ENCODE data around the gene CCDC142.

The CCDC142 gene, protein sequence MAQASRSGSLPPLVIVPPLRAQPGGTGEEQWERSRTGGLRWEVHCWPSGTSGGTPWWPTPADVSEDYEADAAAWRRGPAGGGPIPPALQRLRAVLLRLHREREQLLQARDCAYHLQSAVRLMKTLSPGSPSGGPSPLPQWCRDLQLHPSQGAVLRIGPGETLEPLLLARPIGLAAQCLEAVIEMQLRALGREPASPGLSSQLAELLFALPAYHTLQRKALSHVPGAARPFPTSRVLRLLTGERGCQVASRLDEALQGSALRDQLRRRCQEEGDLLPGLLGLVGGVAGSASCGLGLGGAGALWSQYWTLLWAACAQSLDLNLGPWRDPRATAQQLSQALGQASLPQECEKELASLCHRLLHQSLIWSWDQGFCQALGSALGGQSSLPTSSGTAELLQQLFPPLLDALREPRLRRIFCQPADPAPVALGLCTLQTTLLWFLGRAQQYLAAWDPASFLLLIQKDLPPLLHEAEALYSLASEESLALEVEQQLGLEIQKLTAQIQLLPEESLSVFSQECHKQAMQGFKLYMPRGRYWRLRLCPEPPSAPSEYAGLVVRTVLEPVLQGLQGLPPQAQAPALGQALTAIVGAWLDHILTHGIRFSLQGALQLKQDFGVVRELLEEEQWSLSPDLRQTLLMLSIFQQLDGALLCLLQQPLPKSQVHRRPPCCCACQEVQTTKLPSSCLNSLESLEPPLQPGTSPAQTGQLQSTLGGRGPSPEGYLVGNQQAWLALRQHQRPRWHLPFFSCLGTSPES

DNA sequence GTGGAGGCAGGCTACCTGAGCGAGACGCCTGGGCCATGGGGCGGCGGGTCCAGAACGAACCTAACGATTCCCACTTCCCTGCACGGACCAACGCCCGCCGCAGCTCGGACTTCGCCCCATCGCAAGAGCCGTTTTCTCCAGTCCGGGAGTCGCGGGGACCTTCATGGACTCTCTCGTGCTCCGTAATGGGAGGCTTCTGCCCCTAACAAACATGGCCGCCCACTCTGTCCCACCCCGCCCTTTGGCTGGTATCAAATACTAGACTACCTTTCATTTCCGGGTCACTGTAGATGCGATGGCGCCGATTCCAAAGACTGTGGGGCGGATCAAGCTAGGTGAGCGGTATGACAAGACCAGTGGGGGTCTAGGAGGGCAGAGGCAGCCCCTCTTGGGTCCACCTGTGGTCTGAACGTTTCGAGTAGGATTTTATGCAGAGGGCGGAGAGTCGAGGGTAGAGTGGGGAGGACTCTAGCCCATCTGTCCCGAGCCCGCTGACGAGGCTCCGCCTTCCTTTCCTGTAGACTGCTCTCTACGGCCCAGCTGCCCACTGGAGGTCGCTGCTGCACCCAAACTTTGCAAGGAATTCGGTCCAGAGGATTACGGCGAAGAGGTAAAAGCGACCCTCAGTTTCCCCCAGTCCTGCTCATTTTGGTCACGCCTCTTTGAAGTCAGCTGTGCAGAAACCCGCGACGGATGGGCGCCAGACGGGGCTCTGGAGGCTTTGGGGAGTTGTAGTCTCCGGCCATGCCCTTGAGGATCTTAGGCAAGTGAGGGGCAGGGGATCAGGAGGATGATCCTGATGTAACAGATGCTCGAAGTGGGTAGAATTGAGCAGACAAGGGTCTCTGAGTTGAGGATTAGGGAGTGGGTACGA, at the start of gene CCDC142, which contains the start of gene TTC31:
Gene CCDC142 (minus strand): TSS at position 198 of the 874 bp plus-strand sequence. CDS start 161 bp downstream, at position 37.
Gene TTC31 (plus strand): TSS at position 281 of the 874 bp plus-strand sequence. CDS start 15 bp downstream, at position 296.
- Mint-ChIP-seq H3K36me3 (ENCODE audit: low read depth) (peaks cover 32% of the 10 kb centered on the region), H3K4me1 (peaks cover 34% of the 10 kb centered on the region), H3K9me3 (no peaks in the 10 kb centered on the region), H3K4me3 (peak within 1 kb of the TSS; percentile 94), H3K27me3 (ENCODE audit: low read depth, poor library complexity) (peaks cover 2% of the 10 kb centered on the region), H3K27ac (peak within 1 kb of the TSS; percentile 91)
- DNase-seq: peak; percentile 92
- TF ChIP-seq, protein P1, sequence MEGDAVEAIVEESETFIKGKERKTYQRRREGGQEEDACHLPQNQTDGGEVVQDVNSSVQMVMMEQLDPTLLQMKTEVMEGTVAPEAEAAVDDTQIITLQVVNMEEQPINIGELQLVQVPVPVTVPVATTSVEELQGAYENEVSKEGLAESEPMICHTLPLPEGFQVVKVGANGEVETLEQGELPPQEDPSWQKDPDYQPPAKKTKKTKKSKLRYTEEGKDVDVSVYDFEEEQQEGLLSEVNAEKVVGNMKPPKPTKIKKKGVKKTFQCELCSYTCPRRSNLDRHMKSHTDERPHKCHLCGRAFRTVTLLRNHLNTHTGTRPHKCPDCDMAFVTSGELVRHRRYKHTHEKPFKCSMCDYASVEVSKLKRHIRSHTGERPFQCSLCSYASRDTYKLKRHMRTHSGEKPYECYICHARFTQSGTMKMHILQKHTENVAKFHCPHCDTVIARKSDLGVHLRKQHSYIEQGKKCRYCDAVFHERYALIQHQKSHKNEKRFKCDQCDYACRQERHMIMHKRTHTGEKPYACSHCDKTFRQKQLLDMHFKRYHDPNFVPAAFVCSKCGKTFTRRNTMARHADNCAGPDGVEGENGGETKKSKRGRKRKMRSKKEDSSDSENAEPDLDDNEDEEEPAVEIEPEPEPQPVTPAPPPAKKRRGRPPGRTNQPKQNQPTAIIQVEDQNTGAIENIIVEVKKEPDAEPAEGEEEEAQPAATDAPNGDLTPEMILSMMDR (IDR thresholded peaks at IDR 0.05): peak; percentile 67

DNA sequence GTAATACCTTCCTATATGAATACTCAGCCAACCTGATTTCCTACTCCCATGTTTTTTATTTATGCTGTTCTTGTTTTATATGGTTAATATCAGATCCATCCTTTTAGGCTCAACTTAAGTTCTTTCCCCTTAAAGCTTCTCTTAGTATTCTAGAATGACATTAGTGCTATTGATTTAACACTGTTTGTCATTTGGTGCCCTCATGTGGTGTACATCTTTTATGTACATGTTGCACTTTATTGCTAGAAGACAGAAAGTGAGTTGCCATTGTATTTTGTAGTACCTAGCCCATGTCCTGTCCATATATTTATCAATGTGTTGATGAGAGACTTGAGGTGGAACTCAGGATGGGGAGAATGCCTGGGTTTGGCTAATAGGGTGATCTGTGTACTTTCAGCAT, 49.4 kb upstream of the CCDC142 start:
- Mint-ChIP-seq H3K4me1 (peaks cover 37% of the 10 kb centered on the region), H3K27me3 (ENCODE audit: low read depth, poor library complexity) (peaks cover under 1% of the 10 kb centered on the region), H3K27ac (no peak overlapping the region), H3K36me3 (ENCODE audit: low read depth) (peaks cover 33% of the 10 kb centered on the region), H3K9me3 (no peaks in the 10 kb centered on the region), H3K4me3 (peak overlapping the region; percentile 26)
- TF ChIP-seq, protein P1 (IDR thresholded peaks at IDR 0.05): no peak
- no peak for DNase-seq

DNA sequence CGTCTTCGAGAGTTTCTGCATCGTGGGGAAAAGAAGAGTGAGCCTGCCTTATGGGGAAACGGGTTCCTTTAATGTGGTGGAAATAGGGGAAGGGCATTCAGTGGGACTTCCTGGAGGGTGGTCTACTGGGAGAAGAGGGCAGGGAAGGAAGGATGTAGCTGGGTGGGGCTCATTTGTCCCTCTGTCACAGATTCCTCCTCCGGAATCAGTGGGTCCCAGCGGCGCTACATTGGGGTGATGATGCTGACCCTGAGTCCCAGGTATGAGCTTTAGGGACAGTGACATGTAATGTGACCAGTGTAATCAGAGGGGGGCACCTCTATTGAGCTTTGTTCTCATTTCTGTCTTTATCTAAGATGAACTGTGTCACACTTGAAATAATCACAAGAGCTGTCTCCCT, 48.9 kb upstream of the CCDC142 start:
- DNase-seq: no peak
- no peak overlapping the region for H3K27ac Mint-ChIP-seq
- peaks cover 38% of the 10 kb centered on the region for H3K4me1 Mint-ChIP-seq
- no peaks in the 10 kb centered on the region for H3K27me3 Mint-ChIP-seq (ENCODE audit: low read depth, poor library complexity)
- peaks cover 39% of the 10 kb centered on the region for H3K36me3 Mint-ChIP-seq (ENCODE audit: low read depth)
- H3K4me3 Mint-ChIP-seq: peak overlapping the region; percentile 26
- H3K9me3 Mint-ChIP-seq: no peaks in the 10 kb centered on the region
- TF ChIP-seq, protein P1 (IDR thresholded peaks at IDR 0.05): no peak

DNA sequence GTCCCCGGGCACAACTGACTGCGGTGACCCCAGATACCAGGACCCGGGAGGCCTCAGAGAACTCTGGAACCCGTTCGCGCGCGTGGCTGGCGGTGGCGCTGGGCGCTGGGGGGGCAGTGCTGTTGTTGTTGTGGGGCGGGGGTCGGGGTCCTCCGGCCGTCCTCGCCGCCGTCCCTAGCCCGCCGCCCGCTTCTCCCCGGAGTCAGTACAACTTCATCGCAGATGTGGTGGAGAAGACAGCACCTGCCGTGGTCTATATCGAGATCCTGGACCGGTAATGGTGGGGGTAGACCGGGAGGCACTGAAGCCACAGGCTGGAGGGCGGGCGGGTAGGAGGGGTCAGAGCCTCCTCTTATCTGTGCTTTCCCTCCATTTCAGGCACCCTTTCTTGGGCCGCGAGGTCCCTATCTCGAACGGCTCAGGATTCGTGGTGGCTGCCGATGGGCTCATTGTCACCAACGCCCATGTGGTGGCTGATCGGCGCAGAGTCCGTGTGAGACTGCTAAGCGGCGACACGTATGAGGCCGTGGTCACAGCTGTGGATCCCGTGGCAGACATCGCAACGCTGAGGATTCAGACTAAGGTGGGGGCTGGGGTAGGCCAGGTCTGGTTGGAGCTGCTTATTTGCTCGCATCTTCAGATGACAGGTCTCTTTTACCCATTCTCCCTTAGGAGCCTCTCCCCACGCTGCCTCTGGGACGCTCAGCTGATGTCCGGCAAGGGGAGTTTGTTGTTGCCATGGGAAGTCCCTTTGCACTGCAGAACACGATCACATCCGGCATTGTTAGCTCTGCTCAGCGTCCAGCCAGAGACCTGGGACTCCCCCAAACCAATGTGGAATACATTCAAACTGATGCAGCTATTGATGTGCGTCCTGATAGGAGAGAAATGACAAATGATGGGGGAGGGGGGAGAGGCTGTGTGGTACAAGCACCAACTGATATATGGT, 47.7 kb upstream of the CCDC142 start:
- H3K9me3 Mint-ChIP-seq: no peaks in the 10 kb centered on the region
- H3K27me3 Mint-ChIP-seq (ENCODE audit: low read depth, poor library complexity): peaks cover under 1% of the 10 kb centered on the region
- H3K4me1 Mint-ChIP-seq: peaks cover 38% of the 10 kb centered on the region
- H3K27ac Mint-ChIP-seq: no peak overlapping the region
- DNase-seq: peak; percentile 55
- TF ChIP-seq, protein P1 (IDR thresholded peaks at IDR 0.05): no peak
- H3K4me3 Mint-ChIP-seq: peak overlapping the region; percentile 99
- peaks cover 49% of the 10 kb centered on the region for H3K36me3 Mint-ChIP-seq (ENCODE audit: low read depth)
